ENCODE measurements around the gene HPF1.

GRCh38 chr4:169716677-169717076, 41.1 kb downstream of the HPF1 start:
- TF ChIP-seq YY1 (IDR thresholded peaks at IDR 0.05; ENCODE audit: insufficient read depth, insufficient replicate concordance, low read depth, low read length) (no peak), ZKSCAN1 (IDR thresholded peaks at IDR 0.05; ENCODE audit: low read length) (no peak), CHD2 (IDR thresholded peaks at IDR 0.05; ENCODE audit: low read depth, low read length) (no peak), TBP (CRISPR knock-in tag; IDR thresholded peaks at IDR 0.05) (no peak), TERF1 (CRISPR knock-in tag; IDR thresholded peaks at IDR 0.05) (no peak), MTA3 (CRISPR knock-in tag; IDR thresholded peaks at IDR 0.05) (no peak), JUND (CRISPR knock-in tag; IDR thresholded peaks at IDR 0.05) (no peak), ZNF607 (CRISPR knock-in tag; IDR thresholded peaks at IDR 0.05; ENCODE audit: borderline replicate concordance) (no peak)

Data from HepG2 (cell line).